GM23248 (cell line): ENCODE results near the gene PRKD1.

Source experiments
- EZH2 ChIP-seq: fragments of 200-600 bp; sonication (generic); IDR thresholded peaks from 2 replicates; pipeline ENCODE4 v1.6.1; 2018; ENCODE audit warnings: antibody characterized with exemption, mild to moderate bottlenecking; ENCODE audit not compliant: insufficient read depth, poor library complexity, severe bottlenecking
- EZH2phosphoT487 ChIP-seq: fragments of 200-600 bp; sonication (generic); IDR thresholded peaks from 2 replicates; pipeline ENCODE4 v1.6.1; 2018; ENCODE audit warnings: antibody characterized with exemption, moderate library complexity, mild to moderate bottlenecking, low read depth; ENCODE audit not compliant: insufficient read depth

DNA sequence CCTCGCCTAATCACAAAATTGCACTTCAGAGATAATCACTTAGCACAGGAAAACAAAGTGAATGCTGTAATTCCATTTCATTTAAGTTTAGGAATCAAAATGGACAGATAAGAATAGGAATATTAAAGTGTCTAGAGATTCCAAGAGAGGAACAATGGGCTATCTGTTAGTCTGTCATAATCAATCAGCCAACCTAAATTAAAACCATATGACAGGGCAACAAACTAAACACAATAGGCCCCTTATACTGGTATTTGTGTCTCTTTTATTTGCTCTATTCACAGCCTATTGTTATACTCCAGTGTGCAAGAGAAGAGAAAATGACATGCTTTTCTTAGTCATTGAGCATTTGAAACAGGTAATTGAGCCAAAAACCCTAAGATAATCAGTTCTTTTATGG, 259.4 kb downstream of the PRKD1 start:
- TF ChIP-seq EZH2phosphoT487 = no peak
- TF ChIP-seq EZH2 = no peak
